HG03095 (cell line): ENCODE results near the gene CPM.
"Not testable (repeated sequence)": the region's sequence is repeated elsewhere in the genome, so short reads cannot be mapped to it uniquely, and the experiment has no call there.

Source experiments
- ATAC-seq: cut with Tn5 transposase; IDR thresholded peaks from one replicate; pipeline ENCODE4 v1.9.1; 2021; ENCODE audit warnings: moderate library complexity; ENCODE audit not compliant: unreplicated experiment

CPM gene

DNA sequence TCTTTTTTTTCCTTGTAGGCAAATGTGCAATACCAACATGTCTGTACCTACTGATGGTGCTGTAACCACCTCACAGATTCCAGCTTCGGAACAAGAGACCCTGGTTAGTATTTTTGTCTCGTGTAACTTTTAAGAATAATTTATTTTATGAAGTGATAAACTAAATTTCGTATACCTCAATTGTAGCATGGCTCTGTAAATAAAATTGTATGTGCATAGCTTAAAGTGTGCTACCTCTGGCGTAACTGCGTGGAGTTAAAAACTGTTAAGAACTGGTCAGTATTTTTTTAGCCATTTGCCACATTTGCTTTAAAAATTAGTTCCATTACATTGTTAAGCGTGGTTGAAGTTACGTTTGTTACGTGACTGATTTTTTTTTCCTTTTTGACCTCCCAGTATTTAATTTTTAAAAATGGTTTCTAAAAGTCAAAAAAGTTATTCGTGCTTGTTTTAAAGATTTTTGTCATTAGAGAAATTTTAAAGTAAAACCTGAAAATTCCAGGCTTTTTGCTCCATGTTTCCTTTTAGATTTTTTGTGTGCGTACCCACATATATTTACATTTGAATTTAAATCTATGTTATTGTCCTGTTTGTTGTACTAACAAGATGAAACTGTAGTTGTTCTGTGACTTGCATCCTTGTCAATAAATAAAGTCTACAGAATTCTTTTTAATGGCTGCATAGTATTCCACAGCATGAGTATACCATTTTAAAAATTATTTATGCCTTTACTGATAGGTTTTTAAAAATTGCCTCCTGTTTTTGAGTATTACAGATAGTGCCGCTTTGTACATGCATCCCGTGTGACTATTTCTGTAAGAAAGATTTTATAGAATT is 123.6 kb downstream of the CPM start:
- ATAC-seq, result no peak

DNA sequence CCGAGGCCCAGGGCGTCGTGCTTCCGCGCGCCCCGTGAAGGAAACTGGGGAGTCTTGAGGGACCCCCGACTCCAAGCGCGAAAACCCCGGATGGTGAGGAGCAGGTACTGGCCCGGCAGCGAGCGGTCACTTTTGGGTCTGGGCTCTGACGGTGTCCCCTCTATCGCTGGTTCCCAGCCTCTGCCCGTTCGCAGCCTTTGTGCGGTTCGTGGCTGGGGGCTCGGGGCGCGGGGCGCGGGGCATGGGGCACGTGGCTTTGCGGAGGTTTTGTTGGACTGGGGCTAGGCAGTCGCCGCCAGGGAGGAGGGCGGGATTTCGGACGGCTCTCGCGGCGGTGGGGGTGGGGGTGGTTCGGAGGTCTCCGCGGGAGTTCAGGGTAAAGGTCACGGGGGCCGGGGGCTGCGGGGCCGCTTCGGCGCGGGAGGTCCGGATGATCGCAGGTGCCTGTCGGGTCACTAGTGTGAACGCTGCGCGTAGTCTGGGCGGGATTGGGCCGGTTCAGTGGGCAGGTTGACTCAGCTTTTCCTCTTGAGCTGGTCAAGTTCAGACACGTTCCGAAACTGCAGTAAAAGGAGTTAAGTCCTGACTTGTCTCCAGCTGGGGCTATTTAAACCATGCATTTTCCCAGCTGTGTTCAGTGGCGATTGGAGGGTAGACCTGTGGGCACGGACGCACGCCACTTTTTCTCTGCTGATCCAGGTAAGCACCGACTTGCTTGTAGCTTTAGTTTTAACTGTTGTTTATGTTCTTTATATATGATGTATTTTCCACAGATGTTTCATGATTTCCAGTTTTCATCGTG is 124.4 kb downstream of the CPM start:
- ATAC-seq, result peak; percentile 45

- peak; percentile 68 for ATAC-seq
Observed at GRCh38 chr12:68807576-68808387, 125.2 kb downstream of the CPM start, which contains the start of gene MDM2. MDM2 (plus strand) TSS chr12:68808177; CDS start chr12:68808478, 301 bp downstream.

- not testable (repeated sequence) for ATAC-seq
Observed at GRCh38 chr12:68807274-68807575, 125.7 kb downstream of the CPM start.

GRCh38 chr12:68806488-68807237 is 126.3 kb downstream of the CPM start:
- no peak for ATAC-seq

GRCh38 chr12:68805592-68806120 is 127.3 kb downstream of the CPM start:
- no peak for ATAC-seq

DNA sequence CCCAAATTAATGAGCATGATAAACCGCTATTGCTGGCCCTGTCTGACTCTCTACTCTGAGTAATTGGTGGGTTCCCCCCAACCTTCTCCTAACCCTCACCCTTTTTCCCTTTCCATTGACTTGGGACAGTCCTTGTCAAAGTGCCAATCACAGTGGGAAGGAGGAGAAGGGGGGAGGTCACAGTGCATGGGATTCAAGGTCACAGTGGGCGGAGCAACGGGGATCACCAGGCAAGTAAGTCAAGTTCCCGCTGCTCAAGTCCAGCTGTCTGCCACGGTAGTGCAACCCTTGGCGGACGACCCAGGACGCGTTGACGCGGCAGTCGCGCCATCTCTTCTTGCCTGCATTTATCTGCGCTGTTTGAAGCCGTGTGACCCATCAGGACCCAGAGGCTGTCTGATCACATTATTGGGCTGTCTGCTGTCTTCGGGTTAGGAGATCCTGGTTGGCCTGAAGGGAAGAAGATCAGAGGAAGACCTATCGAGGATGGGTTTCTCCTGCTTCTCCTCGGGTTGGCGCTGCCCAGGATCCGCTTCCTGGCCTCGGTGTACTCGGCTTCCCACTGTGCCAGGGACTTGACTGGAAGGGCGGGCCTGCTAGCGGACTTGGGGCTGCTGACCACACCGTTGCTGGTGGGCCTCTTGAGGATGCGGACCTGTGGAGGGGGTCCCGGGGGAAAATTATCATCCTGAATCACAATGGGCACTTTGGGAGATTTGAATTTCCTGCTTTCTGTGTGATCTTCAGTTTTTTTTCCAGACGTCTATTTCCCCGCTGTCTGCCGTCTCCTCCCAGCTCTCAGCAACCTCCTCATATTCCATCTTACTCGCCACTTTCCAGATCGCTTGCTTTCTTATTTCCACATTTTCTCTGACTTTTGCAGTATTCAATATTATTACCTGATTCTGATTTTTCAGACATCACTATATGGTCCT is 128.0 kb downstream of the CPM start:
- no peak for ATAC-seq

DNA sequence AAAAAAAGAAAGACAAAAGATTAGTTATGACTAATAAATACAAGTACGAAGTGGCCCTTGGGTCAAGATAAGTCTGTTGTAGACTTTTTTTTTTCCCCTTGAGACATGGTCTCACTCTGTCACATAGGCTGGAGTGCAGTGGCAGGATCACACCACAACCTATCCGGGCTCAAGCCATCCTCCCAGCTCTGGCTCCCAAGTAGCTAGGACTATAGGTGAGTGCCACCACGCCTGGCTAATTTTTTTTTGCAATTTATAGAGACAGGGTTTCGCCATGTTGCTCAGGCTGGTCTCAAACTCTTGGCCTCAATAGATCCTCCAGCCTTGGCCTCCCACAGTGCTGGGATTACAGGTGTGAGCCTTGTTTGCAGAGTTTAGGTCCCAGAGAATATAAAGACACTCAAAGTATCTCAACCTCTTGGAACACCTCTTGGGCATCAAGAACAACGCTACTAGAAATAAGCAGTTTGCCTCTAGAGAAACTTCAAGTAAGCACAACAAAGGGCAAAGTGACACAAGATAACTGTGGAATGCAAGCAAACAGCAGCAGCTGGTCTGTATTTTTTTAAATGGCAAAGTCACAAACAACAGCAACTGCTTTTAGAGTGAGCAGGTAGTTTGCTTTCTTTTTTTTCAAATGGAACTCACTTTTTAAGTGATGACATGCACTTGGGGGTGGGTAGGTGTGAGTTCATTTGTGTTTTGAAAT is 128.9 kb downstream of the CPM start:
- ATAC-seq, result no peak

DNA sequence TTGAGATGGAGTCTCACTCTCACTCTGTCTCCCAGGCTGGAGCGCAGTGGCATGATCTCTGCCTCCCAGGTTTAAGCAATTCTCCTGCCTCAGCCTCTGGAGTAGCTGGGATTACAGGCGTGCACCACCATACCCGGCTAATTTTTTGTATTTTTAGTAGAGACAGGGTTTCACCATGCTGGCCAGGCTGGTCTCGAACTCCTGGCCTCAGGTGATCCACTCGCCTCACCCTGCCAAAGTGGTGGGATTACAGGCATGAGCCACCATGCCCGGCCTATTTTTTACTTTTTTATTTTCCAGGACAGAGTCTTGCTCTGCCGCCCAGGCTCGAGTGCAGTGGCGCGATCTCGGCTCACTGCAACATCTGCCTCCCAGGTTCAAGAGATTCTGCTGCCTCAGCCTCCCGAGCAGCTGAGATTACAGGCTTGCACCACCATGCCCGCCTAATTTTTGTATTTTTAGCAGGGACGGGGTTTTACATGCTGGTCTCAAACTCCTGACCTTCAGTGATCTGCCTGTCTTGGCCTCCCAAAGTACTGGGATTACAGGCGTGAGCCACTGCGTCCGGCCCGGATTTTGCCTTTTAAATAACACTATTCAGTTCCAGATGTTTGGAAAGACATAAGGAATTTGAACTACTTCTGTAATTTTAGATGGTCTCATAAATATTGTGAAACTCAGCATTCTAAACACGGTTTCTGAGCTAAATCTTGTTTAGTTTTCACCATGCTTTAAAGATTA is 129.9 kb downstream of the CPM start:
- not testable (repeated sequence) for ATAC-seq

DNA sequence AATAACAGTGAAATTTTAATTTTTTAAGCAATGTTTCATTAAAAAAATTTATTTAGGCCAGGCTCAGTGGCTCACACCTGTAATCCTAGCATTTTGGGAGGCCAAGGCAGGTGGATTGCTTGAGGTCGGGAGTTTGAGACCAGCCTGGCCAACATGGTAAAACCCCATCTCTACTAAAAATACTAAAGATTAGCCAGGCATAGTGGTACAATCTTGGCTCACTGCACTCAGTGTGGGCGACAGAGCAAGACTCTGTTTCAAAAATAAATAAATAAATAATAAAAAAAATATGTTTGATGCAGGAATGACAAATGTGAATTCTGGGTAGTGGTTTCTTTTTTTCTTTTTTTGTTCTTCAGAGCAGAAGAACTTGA is 130.6 kb downstream of the CPM start:
- ATAC-seq, result not testable (repeated sequence)
